ENCODE results near the gene KRT80.

The KRT80 gene

DNA sequence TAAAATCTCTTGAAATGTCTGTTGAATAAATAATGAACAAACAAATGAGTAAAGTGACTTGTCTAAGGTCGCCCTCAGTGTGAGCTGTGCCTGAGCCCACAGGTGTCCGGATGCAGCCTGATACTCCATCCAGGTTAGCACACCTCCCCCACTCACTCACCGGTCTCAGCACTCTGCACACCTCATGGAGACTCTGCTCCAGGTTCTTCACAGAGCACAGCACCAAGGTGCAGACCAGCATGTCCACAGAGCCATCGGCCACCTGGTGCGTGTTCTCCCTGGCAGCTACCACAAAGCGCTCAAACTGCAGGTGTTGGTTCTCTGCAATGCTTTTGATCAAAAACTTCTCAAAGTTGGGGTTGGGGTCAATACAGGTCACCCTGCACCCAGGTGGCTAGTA, 37.1 kb upstream of the KRT80 start:
- DNase-seq, result no peak

DNA sequence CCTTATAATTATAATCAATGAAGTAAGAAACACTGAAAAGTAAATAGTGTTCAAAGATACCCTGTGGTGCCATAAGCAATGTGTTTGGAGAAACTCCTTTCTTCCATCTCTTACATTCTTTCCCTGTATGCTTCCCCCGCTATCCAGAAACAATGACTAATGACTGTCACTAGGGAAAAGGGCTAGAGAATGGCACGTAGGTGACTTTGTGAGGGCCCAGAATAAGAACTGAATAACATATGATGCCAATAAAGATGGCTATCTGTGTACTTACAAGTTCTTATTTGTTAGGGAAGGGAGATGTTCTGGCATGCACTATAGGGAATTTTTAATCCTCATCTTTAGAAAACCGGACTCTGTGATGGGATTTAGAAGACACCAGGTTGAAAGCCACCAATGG, 36.6 kb upstream of the KRT80 start:
- no peak for DNase-seq

DNA sequence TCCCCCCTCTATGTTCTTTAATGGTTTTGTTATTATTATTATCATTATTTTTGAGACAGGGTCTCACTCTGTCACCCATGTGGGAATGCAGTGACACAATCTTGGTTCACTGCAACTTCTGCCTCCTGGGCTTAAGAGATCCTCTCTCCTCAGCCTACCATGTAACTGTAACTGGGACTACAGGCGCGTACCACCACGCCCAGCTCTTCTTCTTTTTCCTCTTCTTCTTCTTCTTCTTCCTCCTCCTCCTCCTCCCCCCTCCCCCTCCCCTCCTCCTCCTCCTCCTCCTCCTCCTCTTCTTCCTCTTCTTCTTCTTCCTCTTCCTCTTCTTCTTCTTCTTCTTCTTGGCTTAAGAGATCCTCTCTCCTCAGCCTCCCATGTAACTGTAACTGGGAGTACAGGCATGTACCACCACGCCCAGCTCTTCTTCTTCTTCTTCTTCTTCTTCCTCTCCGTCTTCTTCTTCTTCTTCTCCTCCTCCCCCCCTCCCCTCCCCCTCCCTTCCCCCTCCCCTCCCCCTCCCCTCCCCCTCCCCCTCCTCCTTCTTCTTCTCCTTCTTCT, 35.9 kb upstream of the KRT80 start:
- DNase-seq, result no peak

DNA sequence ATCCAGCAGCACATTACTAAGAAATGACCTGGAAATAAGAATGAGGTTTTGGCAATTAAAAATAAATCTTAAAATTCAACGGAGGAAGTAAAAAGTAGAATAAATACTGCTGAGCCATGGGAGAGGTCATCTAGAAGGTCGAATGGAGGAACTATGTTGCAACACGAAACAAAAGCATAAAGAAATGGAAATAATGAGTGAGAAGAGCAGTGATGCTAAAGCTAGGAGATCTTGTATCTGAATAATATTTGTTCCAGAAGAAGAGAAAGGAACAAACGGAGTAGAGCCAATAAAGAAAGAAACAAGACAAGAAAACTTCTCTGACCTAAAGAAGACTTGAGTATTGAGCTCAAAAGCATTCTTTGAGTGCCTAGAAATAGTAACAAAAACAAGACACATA, 34.6 kb upstream of the KRT80 start:
- DNase-seq, result no peak

DNA sequence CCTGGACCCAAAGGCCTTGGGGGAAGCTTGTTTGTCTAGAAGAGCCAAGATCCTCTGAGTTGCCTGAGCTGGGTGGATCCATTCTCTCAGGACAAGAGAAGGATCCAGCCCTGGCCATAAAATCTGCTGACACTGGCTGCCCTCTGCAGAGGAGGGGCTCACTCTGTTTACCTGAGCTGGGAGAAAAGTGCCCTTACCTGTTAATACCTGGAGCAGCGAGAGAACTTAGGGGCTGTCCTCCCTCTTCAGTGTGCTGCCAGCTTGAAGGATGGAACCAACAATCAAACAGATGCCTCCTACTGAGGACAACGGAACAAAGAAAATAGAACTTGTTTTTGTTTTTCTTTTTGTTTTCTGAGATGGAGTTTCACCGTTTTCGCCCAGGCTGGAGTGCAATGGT, 33.9 kb upstream of the KRT80 start:
- DNase-seq, result no peak

DNA sequence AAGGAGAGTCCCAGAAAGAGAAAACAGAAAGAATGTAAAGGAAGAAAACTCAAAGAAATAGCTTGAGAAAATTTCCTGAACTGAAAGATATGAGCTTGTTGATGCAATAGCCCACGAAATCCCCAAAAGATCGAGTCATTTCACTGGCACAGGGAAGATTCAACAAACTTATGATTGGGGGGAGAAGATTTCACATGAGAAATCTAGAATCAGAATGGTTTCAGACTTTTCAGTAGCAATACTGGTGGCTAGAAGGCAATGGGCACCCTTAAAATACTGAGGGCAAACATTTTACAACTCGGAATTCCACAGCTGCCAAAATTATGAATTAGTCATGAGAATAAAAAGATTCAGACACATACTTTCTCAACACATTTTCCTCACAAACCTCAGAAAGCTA, 32.3 kb upstream of the KRT80 start:
- no peak for DNase-seq

DNA sequence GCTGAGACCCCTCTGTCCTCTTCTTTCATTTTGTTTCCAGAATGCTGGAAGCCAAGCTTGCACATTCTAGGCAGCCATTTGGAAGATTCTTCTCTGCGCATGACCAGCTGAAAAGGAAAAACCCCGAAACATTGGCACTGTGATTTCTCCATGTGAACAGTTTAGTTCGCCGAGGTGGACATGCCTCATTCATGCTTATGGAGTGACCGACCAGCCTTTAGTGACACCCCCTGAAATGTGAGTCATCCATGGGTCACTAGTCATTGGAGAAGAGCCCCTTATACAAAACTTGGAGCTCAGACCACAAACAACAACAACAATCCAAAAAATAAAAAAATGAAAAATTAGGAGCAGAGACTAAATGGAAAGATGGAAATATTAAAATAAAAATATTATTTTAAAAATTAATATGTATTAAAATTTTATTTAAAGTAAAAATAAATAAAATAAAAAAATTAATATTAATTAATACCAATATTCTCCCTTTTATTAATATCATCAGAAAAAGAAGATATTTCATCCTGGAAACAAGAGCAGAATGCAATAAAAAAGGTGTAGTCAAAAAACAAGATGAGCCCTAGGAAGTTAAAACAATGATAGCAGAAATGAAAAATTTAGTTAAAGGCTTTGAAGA, 31.7 kb upstream of the KRT80 start:
- DNase-seq, result no peak

DNA sequence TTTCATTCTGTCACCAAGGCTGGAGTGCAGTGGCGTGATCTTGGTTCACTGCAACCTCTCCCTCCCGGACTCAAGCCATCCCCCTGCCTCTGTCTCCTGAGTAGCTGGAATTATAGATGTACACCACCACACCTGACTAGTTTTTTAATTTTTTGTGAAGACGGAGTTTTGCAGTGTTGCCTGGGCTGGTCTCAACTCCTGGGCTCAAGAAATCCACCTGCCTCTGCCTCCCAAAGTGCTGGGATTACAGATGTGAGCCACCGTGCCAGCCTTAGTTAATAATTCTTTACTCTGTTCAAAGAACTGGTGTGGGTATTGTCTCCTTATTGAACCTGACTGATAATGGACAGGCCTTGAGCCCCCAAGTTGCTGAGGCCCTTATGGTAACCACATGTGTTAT, 30.9 kb upstream of the KRT80 start:
- DNase-seq, result no peak

DNA sequence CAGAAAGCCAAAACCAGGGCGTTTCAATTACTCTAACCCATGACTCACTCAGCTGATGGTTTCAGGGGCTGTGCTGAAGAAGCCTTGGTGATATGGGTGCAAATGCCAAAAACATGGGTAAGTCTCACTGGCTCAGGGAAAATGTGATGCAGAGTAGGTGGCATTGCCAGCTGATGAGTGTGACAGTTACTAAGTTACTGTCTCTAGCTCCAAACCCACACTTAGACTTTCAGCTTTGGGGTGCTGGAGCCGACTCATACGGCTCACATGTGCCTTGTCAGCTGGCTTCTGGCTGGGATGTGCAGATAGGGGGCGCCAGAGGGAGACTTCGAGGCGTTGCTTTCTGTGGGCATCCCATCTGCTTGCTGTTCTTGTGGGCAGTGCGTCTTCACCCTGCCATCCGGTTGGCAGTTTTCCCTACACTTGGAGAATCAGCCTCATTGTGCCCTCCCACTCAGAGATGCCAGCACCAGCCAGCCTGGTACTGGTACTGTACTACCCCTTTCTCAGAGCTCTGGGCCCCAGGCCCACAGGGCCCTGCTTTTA, 30.2 kb upstream of the KRT80 start:
- DNase-seq, result no peak

DNA sequence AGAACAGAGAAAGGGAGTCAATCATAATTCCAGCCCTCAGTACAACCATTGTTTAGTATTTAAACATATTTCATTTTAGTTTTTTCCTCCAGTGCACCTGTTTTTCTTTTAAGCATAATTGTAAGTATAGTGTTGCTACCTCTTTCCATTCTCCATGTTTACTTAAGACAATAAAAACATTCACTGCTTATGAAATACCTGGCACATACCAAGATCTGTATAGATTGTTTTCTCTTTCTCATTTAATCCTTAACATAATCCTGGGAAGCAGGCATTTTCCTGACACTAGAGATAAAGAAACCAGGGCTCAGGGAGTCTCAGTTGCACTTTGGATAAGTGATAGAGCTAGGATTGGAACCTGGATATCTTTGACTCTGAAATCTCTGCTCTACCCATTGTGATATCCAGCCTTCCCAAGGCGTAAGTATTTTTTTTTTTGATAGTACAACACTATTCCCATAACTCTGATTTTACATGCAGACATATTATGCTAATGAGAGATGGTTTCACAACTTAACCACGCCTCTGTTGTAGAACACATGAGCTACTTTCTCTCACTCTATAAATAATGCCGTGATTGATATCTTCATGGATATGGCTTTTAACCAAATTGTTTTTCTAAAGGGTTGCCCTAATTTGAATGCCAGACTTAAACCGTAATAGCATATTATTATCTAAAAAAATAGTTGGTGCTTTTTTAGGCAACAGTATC, 29.4 kb upstream of the KRT80 start:
- DNase-seq, result no peak

DNA sequence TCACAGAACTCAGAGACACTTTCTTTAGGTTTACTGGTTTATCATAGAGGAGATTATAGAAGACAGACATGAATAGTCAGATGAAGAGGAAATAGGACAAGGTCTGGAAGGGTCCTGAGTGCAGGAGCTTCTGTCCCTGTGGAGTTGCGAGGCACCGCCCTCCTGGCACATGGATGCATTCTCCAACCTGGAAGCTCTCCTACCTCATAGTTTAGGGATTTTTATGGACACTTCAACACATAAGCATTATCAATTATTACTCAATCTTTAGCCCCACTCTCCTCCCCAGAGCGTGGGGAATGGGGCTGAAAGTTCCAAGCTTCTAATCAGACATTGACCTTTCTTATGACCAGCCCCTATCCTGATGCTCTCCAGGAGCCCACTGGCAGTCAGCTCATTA, 28.7 kb upstream of the KRT80 start:
- no peak for DNase-seq

DNA sequence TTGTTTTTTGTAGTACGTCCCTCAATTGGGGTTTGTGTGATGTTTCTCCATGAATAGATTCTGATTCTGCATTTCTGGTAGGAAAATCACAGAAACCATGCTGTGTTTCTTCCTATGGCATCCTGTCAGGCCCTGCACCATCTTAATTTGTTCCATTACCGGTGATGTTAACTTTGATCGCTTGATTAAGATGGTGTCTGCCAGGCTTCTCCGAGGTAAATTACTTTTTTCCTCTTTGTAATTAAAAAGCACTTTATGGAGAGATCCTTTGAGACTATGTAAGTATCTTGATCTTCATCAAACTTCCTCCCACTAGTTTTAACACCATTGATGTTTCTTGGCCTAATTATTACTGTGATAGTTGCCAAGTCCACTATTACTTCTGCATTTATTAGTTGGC, 26.2 kb upstream of the KRT80 start:
- DNase-seq, result no peak

DNA sequence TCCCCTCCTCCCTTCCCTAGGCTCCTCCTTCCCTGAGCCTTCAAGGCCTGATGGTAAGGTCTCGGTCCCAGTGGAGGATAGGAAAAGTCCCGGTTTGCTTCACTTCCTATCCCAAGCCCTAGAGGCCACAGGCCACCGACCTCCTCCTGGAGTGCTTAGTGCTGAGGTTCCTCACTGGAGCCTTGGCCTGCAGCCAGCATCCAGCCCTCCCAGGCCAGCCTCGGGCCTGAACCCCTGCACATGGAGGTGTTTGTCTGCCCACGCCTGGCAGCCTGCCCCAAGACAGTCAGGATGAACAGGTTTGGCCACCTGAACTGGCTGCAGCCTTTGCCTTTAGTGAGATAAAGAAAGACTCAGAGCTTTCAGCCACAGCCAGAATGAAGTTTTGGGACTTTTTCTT, 25.4 kb upstream of the KRT80 start:
- no peak for DNase-seq

DNA sequence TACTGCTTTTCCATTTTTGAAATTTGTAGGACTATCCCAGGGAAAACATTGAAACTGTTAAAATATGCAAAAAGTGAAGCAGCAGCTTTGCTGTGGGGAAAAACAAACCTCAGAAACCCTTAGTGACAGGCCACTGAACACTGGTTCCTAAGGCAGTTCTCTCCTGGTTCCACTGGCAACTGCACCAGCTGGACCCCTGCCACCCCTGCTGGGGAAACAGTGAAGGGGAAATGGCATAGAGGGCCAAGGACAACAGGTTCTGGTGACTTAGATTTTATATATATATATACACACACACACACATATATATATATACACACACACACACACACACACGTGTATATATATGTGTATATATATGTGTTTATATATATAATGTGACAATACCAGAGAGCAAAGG, 25.0 kb upstream of the KRT80 start:
- DNase-seq, result no peak

DNA sequence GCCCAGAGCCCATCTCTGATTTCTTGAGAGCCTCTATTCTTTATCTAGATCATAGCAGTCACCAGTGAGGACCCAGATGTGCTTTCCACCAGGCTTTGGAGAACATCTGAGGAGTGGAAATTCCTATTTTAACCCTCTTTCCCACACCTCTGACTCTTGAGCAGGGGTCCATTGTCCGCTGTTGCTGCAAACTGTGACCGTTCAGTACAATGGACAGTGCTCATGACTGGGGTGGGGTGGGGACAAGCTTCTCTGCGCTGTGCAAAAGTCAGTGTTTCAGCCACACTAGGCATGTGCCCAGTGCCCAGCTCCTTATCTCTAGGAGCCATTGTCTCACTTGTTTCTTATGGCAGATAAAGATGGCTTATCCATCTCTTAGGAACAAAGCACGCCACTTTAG, 24.3 kb upstream of the KRT80 start:
- DNase-seq, result no peak

DNA sequence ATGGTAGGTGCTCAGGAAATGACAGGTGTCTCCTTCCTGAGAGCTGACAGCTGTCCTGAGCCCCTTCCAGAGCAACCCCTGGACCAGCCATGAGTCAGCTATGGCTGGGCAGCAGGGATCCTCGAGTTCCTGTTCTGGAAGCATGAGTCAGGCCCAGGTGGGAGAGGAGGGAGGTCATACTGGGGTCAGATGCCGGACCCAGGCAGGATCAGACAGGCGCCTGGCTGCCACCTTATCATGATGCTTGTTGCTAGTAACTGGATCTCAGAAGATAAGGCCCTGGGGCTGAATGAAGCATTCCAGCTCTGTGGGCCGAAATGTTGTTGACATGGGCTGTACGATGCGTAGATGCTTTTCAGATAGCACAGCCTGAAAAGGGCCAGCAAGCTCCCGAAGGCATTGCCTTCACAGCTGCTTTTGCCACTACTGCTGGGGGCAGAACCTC, 23.8 kb upstream of the KRT80 start:
- DNase-seq, result no peak

DNA sequence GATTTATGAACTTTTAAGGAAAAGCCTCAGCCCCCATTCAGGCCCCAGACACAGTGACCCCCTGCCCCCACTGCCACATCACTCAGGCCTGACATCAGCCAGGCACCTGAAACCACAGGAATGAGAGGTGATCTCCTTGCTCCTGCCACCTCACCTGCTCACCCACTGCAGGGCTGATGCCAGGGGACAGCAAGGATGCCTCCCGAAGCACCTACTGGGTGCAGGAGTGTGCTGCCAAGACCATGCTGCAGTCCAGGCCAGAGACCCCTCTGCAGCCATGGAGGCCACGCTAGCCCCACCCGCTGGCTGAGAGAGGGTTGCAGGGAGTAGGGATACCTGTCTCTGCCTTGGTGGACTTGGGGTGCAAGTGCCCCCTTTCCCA, 22.6 kb upstream of the KRT80 start:
- DNase-seq, result no peak

DNA sequence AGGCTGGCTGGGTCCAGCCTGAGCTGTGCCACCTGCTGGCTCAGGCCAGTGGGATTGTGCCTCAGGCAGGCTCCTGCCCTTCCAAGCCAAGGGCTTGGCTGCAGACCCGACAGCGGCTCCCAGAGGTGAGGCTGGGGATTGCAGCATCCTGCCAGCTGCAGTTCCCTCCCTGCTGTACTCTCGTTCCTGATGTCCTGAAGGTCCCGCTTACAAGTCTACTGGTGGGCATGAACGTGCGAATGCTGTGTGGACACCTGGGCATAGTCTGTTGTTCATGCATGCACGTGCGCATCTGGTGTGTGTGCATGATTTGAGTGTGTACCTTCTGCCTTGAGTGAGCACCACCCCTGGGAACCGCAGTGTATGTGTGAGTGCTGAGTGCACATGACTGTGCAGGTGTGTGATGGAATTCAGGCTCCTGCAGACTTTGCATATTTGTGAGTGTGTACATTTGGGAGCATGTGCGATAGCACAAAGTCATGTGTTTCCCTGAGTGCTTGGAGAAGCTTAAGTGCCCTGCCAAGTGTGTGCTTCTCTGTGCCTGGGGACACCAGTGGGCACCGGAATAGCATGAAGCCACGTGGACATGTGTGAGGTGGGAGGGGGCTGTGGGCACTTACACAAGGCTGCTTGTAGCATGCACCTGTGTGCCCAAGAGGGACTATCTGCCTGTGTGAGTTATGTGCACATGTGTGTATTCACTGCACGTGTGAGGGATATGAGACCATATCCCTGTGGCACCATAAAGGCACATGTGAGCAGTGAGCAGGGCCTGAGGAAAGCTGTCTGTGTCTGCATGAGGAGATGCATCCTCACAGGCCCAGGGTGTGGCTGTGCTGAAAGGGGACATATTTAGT, 22.0 kb upstream of the KRT80 start:
- peak; percentile 16 for DNase-seq

DNA sequence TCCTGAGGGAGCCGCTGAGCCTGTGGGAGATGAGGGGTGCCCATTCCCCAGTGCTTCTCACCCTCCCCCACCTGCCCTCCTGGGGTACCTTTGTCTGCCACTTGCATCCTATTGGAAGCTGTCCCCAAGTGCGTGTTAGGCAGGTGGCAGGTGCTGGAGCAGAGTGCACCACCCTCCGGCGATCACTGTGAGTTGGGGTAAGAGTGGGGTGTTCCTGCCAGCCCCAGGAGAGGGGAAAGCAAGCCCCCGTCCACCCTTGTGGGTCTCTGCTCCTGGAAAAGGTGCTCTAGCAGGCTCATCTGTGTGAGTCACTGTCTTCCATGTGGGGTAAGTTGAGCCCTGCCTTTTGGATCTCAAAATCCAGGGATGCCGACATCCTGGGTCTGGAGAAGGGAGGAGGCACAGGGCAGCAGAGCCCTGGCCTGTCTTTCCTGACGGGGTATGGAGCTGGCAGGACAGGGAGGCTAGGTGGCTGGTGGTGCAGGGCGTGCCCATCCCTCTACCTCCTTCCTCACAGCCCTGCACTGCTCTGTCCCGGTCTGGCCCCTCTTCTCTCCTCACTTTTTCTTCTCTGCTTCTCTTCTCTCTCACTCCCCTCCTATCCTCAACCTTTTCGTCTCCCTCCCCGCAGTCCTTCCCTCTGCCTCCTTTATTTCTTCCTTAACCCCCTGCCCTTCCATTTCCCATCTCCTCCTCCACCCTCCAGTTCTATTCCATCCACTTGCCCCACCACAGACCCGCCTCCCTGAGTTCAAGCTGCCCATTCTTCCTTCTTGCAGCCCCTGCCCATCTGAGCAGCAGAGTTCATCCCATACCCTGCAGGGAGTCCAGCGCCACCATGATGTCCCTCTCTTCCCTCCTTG, 21.1 kb upstream of the KRT80 start:
- DNase-seq, result no peak

DNA sequence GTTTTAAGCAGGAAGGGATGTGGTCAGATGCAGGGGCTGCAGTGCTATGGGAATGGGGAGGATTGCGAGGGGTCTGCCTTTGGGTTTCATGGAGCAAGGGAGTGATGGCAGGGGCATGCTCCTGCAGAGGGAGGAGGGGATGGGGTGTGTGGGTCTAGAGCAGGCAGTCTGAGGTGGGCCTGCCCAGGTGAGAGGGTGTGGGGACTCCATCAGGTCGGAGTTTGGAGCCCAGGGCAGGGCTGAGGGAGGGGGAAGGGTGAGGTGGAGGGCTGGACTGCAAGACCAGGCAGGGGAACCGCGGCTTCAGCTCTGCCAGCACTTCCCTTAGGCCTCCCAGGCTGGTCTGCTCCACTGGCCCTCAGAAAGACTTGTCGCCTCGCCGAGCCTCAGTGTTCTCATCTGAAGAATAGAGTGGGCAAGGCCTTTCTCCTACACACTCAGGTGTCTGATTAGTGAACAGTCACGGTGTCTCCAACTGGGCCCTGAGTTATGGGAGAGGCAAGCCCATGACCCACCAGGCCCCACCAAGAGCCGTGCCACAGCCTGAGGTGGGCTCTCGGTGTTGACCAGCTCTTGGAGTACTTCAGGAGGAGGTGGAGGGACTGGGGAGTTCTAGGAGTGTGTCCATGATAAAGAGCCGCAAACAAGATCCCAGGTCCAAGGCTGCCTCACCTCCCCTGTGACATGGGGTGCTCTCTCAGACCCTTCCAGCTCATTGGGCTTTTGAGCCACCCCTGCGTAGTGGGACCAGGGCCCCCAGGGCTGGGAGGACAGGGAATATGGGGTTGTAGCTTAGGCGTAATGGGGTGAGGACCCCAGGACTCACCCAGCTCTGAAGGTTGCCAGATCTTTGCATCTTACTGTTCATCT, 20.1 kb upstream of the KRT80 start:
- DNase-seq, result no peak

DNA sequence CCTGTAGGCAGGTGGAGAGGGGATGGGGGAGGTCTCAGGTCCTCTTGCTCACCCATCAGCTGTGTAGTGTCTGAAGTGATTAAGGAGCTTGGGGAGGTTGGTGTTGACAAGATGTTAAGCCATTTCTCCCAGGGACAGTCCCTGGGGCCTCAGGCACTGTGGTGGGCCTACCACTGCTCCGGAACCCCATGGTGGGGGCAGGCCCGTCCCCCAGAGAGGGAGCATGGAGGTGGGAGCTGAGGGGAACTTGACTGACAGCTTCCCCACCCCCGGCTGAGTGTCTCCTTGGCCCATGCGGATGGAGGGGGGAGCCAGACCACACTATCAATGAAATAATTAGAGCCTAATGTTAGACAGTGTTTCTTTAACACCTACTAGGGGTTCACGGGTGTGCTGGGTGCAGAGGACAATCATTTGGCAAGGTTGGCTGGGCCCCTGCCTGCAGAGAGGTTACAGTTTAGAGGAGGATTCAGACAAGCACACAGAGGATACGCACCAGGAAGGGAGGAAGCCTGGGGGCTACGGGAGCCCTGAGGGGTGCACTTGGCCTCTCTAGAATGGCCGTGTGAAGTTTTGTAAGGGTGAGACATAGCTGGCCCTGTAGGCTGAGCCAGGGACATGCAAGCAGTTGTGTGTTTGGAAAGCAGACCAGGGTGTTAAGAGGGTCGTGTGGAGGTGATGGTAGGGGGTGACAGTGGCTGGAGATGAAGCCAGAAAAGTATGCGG, 19.3 kb upstream of the KRT80 start:
- DNase-seq, result no peak

Measured in central memory CD4-positive, alpha-beta T cell (primary cell).